ENCODE results near the gene EXOC3. TPM values are rescaled to one million over a fixed set of nuclear protein-coding genes. Genes with fewer than 3 reads are reported as not detected.

Gene EXOC3
- total RNA-seq, 1 experiment from 2014 or later, result 52.4 TPM

DNA sequence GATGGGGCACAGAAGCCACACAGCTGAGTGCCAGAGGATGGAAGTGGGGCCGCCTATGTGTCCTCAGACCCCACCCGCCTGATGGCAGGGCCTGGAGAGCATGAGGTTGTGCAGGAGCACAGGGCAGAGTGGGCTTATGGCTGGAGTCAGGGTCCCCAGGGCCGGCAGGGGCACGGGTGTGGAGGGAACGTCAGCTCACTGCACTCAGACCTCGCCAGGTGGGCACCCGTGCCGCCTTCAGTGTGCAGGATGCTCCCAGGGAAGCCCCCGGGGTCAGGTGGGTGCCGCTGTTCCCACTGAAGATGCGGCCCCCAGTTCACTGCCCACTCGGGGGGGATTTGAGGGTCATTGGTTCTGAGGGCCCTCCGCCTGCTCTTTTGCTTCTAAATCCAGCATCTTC is 34.9 kb downstream of the EXOC3 start:
- H3K4me2 ChIP-seq (ENCODE audit: low read length), result no peak overlapping the region
- ChIA-PET POLR2A (no interaction called here), RAD21 (ENCODE audit: low non-redundant PET in 1 of 2, low total read pairs in 2 of 2, uncharacterized antibody in 2 of 2, unreplicated experiment in 2 of 2) (no interaction called here), CTCF (no interaction called here)
- DNase-seq (ENCODE audit: low read depth, low spot score) (no peak), ATAC-seq (no peak)
- no peaks in the 10 kb centered on the region for H3K9me2 ChIP-seq (ENCODE audit: insufficient read depth)
- H3K9me3 ChIP-seq (ENCODE audit: control insufficient read depth in 1 of 2, insufficient read depth in 1 of 2, low read depth in 1 of 2, low read length in 2 of 2), result no peaks in the 10 kb centered on the region
- no peaks in the 10 kb centered on the region for H4K20me1 ChIP-seq (ENCODE audit: insufficient read depth)
- no peaks in the 10 kb centered on the region for H3K27me3 ChIP-seq (ENCODE audit: insufficient read depth, low read length)
- no peak overlapping the region for H3K4me3 ChIP-seq (replicated peaks in 1 of 2; ENCODE audit: low read depth in 1 of 2, low read length in 2 of 2)
- H3K27ac ChIP-seq (ENCODE audit: low read depth, low read length), result no peak overlapping the region
- no peaks in the 10 kb centered on the region for H3K36me3 ChIP-seq (ENCODE audit: control insufficient read depth in 1 of 2, insufficient read depth in 2 of 2, low read length in 2 of 2)
- TF ChIP-seq FOSL1 (IDR thresholded peaks at IDR 0.05; ENCODE audit: low read depth) (no peak), SIN3A (IDR thresholded peaks at IDR 0.05; ENCODE audit: low read depth) (no peak), EGR1 (IDR thresholded peaks at IDR 0.05; ENCODE audit: low read depth) (no peak), RAD21 (IDR thresholded peaks at IDR 0.05; ENCODE audit: low read depth) (no peak), ELF1 (IDR thresholded peaks at IDR 0.05; ENCODE audit: borderline replicate concordance, low read depth) (no peak), ZNF274 (IDR thresholded peaks at IDR 0.05; ENCODE audit: low read depth, low read length) (no peak)
- TF ChIP-seq, protein P1, sequence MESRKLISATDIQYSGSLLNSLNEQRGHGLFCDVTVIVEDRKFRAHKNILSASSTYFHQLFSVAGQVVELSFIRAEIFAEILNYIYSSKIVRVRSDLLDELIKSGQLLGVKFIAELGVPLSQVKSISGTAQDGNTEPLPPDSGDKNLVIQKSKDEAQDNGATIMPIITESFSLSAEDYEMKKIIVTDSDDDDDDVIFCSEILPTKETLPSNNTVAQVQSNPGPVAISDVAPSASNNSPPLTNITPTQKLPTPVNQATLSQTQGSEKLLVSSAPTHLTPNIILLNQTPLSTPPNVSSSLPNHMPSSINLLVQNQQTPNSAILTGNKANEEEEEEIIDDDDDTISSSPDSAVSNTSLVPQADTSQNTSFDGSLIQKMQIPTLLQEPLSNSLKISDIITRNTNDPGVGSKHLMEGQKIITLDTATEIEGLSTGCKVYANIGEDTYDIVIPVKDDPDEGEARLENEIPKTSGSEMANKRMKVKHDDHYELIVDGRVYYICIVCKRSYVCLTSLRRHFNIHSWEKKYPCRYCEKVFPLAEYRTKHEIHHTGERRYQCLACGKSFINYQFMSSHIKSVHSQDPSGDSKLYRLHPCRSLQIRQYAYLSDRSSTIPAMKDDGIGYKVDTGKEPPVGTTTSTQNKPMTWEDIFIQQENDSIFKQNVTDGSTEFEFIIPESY (IDR thresholded peaks at IDR 0.05; ENCODE audit: extremely low read depth, insufficient replicate concordance, low read length), result no peak
- TF ChIP-seq, protein P2, sequence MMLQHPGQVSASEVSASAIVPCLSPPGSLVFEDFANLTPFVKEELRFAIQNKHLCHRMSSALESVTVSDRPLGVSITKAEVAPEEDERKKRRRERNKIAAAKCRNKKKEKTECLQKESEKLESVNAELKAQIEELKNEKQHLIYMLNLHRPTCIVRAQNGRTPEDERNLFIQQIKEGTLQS (IDR thresholded peaks at IDR 0.05), result no peak
- no peak overlapping the region for H2AFZ ChIP-seq (ENCODE audit: low read depth, low read length, poor library complexity, severe bottlenecking)
- H3K79me2 ChIP-seq (ENCODE audit: insufficient read depth, low read length), result no peaks in the 10 kb centered on the region; the same call in 1 of the 2 replicates
- H3K4me1 ChIP-seq (ENCODE audit: control insufficient read depth in 1 of 2, insufficient read depth in 2 of 2, low read length in 2 of 2), result peaks cover 0 to 16% of the 10 kb centered on the region in 2 experiments; a peak in 2 of 4 replicates
- no peak overlapping the region for H3K9ac ChIP-seq (ENCODE audit: low read length)
- intact Hi-C loops (cut with micrococcal nuclease), result no loop called here
- BruUV-seq (replicated peaks), result no TSS peak
